Measurements from ENCODE around the gene A3GALT2. TPM values are rescaled to one million over a fixed set of nuclear protein-coding genes. Genes with fewer than 3 reads are reported as not detected.
"Not testable (repeated sequence)": the region's sequence is repeated elsewhere in the genome, so short reads cannot be mapped to it uniquely, and the experiment has no call there.

A3GALT2 gene
- total RNA-seq, 1 donor from 2014 or later, result not detected

GRCh38 chr1:33314416-33314815, 6.5 kb downstream of the A3GALT2 start:
- DNase-seq (ENCODE audit: low spot score), result no peak

- DNase-seq (ENCODE audit: low spot score), result no peak
Measured at GRCh38 chr1:33312413-33312749, 8.5 kb downstream of the A3GALT2 start.

- no peak for DNase-seq (ENCODE audit: low spot score)
Measured at GRCh38 chr1:33311706-33312412, 9.0 kb downstream of the A3GALT2 start.

DNA sequence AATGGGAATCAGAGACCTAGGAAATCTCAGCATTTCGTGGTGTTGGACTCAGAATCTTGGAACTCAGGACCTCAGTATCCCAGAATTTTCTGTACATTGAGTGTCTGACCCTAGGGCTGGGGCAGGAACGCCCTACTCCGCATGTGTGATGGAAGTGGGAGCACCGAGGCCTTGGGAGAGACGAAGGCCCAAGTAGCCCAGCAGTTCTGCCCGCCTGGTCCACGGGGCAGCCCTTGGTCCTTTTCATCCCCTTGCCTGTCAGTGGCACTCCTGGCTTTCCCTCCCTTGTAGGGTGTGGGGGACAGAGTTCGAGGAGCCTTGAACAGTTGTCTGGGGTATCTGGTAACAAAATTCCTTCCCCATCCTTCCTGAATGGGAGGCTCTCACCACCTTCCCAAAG, 10.2 kb downstream of the A3GALT2 start:
- DNase-seq (ENCODE audit: low spot score), result no peak

GRCh38 chr1:33309351-33309750, 11.5 kb downstream of the A3GALT2 start:
- DNase-seq (ENCODE audit: low spot score), result not testable (repeated sequence)

DNA sequence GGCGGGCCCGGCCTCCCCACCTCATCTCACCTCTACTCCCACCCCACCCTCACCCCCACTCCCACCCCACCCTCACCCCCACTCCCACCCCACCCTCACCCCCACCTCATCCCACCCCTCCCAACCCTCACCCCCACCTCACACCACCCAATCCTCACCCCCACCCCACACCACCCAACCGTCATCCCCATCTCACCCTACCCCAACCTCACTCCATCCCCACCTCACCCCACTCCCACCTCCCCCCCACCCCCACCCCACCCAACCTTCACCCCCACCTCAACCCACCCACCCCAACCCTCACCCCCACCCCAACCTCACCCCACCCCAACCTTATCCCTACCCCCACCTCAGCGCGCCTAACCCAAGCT, 13.4 kb downstream of the A3GALT2 start:
- no peak for DNase-seq (ENCODE audit: low spot score)

DNA sequence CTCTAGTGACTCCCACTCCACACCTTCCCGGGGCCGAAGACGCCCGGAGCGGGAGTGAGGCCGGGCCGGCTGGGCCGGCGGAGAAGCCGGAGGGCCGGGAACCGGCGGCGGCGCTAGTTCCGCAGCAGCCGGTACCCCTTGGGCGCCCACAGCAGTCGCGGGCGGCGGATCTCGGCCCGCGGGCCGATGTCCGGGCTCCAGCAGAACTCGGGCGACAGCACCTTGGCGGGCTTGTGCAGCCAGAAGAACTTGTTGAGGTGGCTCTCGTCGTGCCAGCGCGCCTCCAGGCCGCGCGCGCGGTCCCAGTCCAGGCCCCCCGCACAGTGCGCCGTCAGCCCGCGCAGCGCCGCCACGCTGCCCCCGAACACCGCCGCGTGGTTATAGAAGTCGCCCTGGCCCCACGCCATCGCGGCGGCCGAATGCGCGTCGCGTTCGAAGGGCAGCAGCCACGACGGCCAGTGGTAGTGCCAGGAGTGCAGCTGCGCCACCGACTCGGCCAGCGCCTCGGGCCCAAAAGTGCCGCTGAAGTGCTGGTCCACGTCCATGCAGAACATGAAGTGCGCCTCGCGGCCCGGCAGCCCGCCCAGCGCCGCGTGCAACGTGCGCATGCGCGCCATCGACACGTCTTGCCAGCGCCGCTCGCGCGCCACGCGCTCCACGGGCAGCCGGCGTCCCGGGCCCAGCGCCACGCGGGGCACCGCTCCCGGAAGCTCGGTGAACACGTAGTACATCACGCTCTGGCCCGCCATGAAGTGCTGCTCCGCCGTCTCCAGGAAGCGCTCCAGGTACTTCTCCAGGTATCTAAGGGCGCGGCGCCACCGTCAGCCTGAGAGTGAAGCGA, 14.0 kb downstream of the A3GALT2 start:
- DNase-seq (ENCODE audit: low spot score), result no peak

- DNase-seq (ENCODE audit: low spot score), result no peak
Measured at GRCh38 chr1:33305816-33306652, 14.9 kb downstream of the A3GALT2 start.

DNA sequence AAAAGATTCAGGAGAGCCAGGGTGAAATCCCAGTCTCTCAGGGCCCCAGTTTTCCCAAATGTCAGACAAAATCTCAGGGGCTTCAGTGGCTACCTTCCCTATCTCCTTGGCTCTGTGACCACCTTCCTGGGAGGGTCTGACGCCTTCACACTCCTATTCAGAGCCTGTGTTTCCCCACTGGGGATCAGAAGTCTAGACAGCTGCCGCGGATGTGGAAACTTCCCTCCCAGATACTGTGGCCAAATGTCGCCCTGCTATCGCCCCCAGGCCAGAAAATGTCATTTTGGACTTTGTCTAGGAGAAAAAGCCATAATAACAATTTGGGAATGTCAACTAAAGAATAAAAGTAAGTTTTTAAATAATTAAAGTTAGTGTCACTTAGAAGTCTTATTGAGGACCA, 15.9 kb downstream of the A3GALT2 start:
- DNase-seq (ENCODE audit: low spot score), result no peak

DNA sequence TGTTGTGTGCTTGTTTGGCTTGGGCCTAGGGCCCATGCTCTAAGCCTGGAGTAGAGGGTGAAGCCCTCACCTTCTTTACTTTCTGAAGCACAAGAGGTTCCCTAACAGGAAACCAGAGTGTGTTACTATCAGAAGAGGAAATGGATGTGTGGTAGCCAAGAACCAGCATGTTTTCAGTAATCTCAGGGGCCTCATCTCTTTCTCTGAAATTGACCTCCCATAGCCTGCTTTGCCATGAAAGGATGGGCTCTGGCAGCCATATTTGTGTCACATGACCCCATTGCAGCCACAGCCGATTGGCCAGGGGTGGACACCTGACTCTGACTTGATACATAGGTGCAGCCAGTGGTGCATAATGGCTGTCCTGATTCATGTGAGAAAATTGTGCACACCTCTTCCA, 18.6 kb downstream of the A3GALT2 start:
- DNase-seq (ENCODE audit: low spot score), result no peak

- no peak for DNase-seq (ENCODE audit: low spot score)
Measured at GRCh38 chr1:33301273-33301984, 19.5 kb downstream of the A3GALT2 start.

DNA sequence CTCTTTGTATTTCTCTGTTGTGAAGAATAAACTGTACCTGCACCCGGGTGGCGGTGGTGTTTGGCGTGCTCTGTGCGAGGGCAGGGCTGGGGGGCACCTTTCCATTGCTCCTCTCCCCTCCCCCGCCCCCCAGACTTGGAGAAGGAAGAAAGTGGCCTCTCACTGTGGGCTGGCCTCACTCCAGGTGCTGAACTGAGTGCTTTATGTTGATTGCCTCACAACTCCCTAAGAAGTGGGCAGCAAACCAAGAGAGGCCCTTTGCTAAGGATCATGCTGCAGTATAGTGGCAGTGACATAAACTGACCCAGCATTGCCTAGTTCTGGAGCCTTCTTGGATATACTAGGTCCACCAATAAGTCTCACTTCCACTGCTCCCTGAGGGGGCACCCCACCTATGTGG, 20.2 kb downstream of the A3GALT2 start:
- DNase-seq (ENCODE audit: low spot score), result peak; percentile 25

- no peak for DNase-seq (ENCODE audit: low spot score)
Measured at GRCh38 chr1:33299461-33300155, 21.3 kb downstream of the A3GALT2 start.

DNA sequence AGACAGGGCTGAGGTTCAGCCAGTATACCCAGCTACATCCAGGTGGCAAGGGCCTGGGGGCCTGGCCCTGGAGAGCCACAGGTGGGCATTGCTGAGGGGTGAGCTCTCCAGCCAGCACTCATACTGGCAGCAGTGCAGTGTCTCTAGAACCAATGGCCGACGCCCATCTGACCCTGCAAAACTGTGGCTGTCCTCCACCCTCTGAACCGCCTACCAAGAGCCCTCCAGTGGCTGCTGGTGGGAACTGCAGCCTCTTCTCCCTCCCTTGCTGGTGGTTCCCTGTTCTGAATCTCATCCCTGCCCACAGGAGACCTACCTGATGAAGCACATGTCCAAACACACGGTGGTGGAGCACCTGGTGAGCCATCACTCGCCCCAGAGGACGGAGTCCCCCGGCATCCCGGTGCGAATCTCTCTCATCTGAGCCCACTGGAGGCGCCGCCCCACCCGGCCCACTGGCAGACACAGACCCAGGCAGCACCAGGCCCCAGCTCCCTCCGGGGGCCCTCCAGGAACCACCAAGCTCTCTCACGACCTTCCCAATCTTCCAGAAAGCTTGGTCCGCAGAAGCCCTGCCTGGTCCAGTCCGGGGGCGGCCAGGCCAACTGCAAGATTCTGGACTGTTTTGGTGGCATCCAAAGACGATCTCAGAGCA, 22.1 kb downstream of the A3GALT2 start:
- peak; percentile 56 for DNase-seq (ENCODE audit: low spot score)

DNA sequence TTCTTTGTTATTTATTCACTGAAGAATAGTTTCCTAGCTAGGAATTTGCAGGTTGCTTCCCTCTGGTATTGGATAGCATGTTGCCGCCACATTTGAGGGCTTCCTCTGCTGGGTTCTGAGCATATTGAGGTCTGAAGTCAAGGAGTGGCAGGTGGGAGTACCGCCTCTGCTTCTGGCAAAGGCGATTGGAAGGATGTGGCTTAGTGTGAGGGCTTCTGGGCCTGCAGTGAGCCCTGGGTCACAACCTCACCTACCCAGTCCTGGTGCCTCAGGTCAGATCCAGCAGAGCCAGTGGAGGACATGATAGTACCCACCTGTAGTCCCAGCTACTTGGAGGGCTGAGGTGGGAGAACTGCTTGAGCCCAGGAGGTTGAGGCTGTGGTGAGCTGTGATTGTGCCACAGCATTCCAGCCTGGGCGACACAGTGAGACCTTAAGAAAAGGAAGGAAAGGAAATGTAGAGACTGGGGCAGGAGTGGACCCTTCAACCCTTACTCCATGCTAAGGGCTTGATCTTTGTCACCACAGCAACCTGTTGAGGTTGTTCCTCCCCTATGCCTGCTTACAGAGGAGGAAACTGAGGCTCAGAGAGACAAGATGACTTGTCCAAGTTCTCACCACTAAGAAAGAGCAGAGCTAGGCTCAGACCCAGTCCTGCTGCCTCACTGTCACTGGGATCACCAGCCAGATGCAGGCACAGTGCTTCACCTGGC, 22.8 kb downstream of the A3GALT2 start:
- DNase-seq (ENCODE audit: low spot score), result no peak

DNA sequence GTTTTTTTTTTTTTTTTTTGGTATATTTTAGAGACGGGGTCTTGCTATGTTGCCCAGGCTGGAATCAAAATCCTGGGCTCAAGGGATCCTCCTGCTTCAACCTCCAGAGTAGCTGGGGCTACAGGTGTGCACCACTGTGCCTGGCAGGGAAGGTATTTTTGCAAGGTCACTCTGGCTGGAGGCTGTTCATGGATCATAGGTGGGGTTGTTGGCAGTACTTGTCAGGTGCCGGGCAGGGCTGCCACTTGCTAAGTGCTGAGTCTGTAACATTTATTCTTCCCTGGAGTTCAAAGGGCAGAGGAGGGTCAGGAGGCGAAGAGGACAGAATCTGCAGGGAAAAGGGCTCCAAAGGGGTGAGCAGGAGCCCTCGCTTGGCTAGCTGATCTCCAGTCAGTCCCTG, 24.1 kb downstream of the A3GALT2 start:
- DNase-seq (ENCODE audit: low spot score), result no peak

GRCh38 chr1:33296082-33296458, 24.8 kb downstream of the A3GALT2 start:
- no peak for DNase-seq (ENCODE audit: low spot score)

- DNase-seq (ENCODE audit: low spot score), result peak; percentile 90
Measured at GRCh38 chr1:33295450-33296081, 25.3 kb downstream of the A3GALT2 start.

DNA sequence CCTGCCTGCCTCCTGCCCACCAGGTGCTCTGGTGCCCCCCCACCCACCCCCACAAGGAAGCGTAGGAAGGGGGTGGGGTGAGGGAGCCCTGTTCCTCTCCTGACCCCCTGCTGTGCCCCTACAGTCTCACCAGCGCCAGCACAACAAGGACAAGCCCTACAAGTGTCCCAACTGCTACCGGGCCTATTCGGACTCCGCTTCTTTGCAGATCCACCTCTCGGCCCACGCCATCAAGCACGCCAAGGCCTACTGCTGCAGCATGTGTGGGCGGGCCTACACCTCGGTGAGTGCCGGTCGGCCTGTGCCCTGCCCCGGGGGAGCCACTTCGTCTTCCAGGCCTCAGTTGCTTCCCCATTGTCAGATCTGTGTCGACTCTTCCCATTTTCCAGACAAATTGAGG, 25.9 kb downstream of the A3GALT2 start:
- no peak for DNase-seq (ENCODE audit: low spot score)
